Colonic mucosa (tissue), 4 donors: ENCODE measurements around the gene SMTNL1. TPM values are rescaled to one million over a fixed set of nuclear protein-coding genes. Genes with fewer than 3 reads are reported as not detected.

Experiments used
- DNase-seq: peaks from one replicate; pipeline ENCODE4 v3.0.0-alpha.2; 2020
- H3K27ac ChIP-seq: fragments of 200-600 bp; one replicate; pipeline ENCODE4 v1.8.0; 2021
- H3K27me3 ChIP-seq: fragments of 200-600 bp; one replicate; pipeline ENCODE4 v1.8.0; 2021
- H3K36me3 ChIP-seq: fragments of 200-600 bp; one replicate; pipeline ENCODE4 v1.8.0; 2021
- H3K4me1 ChIP-seq: fragments of 200-600 bp; one replicate; pipeline ENCODE4 v1.8.0; 2021; ENCODE audit warnings: mild to moderate bottlenecking
- H3K4me3 ChIP-seq: fragments of 200-600 bp; one replicate; pipeline ENCODE4 v1.8.0; 2021
- H3K9ac ChIP-seq, 2 donors: one replicate each; pipeline ENCODE4 v1.7.0; 2013; ENCODE audit warnings: control low read depth in 2 of 2, low read depth in 2 of 2, low read length in 2 of 2
- H3K9me3 ChIP-seq: fragments of 200-600 bp; one replicate; pipeline ENCODE4 v1.8.0; 2021
- intact Hi-C: fragments of 100-400 bp; cut with DNase I; formaldehyde crosslinking; loops from one replicate; pipeline ENCODE4 v1.14.1; 2022
- total RNA-seq, 2 donors: library from RNA; stranded (reverse); fragmentation: NEBNext Ultra II Directional in 1 of 2; extraction: Animal tissue kit (Norgen Biotek cat#: 25700) in 1 of 2; gene quantifications; one replicate each; pipeline ENCODE4 v1.2.1, GENCODE V29; 2021
- TF ChIP-seq, protein P1 (sequence below): fragments of 200-600 bp; IDR thresholded peaks from one replicate; pipeline ENCODE4 v1.8.0; 2022; ENCODE audit warnings: antibody characterized with exemption, mild to moderate bottlenecking
- donor health status: healthy.
- donor health status: DM: no; HTN: no; CAD: no.
- donor health status: DM: no; HTN: no; CAD: no.

Gene SMTNL1
- total RNA-seq, 2 donors from 2014 or later: not detected

DNA sequence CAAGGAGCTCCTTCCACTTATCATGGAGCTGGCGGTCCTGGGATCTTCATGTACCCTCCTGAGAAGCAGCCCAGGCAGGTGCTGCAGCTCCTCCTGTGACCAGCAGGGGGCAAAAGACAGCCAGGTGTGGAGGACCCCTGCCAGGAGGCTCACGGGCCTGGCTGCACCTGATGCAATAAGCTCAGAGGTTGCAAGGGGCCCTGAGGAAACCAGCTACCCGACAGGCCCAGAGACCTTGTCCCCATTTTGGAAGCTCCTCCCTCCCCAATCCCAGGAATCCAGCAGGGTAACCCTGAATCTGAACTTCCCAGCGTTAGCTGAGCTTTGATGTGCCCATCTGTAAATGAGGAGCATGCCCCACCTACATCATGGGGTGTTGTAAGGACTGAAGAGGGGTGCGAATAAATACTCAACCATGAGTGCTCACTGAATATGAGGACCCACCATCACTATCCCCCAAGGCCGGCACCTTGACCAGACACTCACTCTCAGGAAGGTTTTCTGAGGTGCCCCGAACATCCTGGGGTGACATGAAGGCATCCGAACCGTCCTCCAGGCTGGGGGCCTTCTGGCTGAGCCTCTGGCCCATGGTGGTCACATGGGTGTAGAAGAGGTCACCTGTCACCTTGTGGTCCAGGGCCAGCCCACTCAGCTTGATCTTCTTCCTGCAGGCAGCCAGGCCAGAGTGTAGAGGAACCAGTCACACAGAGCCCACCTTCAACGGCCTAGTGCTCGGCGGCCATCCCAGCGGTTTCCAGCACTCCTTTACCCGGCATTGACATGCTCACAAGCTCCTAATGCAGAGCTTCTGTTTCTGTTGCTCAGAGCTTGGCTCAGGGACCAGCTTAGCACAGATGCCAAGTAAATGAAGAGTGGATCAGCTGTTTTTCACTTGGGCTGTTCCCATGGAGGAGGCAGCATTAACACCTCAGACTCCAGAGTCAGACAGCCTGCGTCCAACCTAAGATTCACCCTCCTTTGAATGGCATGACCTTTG, 43.6 kb upstream of the SMTNL1 start:
- Histone ChIP-seq H3K36me3 (no peaks in the 10 kb centered on the region), H3K9me3 (no peaks in the 10 kb centered on the region), H3K27ac (no peak overlapping the region), H3K4me1 (no peaks in the 10 kb centered on the region), H3K27me3 (no peaks in the 10 kb centered on the region), H3K4me3 (no peak overlapping the region), H3K9ac (no peak overlapping the region)
- peak; percentile 65 for DNase-seq
- TF ChIP-seq, protein P1, sequence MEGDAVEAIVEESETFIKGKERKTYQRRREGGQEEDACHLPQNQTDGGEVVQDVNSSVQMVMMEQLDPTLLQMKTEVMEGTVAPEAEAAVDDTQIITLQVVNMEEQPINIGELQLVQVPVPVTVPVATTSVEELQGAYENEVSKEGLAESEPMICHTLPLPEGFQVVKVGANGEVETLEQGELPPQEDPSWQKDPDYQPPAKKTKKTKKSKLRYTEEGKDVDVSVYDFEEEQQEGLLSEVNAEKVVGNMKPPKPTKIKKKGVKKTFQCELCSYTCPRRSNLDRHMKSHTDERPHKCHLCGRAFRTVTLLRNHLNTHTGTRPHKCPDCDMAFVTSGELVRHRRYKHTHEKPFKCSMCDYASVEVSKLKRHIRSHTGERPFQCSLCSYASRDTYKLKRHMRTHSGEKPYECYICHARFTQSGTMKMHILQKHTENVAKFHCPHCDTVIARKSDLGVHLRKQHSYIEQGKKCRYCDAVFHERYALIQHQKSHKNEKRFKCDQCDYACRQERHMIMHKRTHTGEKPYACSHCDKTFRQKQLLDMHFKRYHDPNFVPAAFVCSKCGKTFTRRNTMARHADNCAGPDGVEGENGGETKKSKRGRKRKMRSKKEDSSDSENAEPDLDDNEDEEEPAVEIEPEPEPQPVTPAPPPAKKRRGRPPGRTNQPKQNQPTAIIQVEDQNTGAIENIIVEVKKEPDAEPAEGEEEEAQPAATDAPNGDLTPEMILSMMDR: peak; percentile 96
- intact Hi-C loops: loop anchor here (2.0 kb wide), 1 partner anchor 33 kb away; no protein-coding TSS in a partner anchor

DNA sequence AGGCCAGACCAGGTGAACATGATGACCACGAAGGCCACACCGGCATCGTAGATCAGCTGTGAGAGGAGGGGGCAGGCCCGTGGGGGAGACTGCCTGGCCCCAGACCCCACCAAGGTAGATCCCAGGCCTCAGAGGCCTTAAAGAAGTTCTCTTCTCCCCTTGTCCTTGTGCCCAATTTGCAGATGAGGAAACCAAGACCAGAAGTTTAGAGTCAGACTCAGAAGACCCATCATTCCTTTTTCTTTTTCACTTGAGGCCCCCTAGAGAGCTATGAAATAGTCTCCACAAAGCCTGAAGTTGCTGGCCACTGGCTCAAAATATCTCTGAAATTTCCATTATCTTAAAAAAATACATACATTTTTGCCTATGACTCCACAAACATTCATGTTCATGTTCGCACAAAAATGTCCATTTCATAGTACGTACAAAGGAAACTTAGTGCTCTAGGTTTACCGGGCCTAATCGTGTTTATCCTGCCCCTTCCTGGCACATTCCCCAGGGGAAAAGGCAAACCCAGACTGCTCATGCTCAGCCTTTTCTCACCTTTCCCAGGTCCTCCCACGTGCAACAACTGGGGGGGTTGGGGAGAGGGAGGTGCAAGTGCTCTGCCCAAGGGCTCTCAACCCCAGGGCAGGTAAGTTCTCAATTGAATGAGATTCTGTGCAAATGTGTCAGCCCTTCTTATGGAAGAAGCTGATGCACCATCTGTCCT, 41.1 kb upstream of the SMTNL1 start:
- Histone ChIP-seq H3K4me1 (peaks cover 5% of the 10 kb centered on the region), H3K4me3 (no peak overlapping the region)
- intact Hi-C loops: no loop called here

DNA sequence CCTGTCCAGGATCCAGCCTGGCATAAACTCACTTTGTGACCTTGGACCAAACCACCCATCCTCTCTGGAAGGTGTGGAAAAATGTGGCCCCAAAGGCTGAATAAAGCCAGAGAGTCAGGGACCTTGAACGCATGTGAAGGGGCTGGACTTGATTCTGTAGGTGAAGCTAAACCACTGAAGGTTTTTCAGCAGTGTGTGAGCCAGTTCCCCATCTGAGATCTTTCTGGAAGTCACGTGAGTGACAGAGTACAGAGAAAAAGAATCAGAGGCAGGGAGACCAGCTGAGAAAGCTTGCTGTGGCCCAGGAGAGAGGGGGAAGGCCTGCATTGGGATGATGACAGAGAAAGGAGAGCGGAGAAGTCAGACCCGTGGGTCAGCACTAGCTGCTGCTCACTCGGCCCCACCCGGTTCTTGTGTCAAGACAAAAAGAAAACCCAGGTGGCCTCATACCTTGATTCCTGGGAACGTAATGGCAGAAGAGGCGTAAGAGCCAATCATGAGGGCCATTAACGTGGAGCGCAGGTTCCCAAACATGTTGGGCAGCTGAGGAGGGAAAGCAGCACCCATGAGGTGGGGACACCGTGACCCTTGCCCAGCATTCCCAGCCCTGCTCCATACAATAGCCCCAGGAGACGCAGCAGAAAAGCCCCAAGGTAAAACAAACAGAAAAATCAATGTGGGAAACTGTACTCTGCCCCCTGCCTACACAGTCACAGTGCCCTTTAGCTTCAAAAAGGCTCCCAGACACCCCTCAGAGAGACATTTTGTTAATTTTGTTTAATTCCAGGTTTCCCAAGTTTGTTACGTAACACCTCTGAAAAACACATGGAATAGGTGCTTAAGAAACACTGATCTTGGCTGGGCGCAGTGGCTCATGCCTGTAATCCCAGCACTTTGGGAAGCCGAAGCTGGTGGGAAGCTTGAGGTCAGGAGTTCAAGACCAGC, 39.8 kb upstream of the SMTNL1 start:
- H3K4me3 ChIP-seq: no peak overlapping the region
- no peak for DNase-seq
- no peak overlapping the region for H3K27ac ChIP-seq
- H3K4me1 ChIP-seq: peaks cover 5% of the 10 kb centered on the region
- intact Hi-C loops: no loop called here
- no peaks in the 10 kb centered on the region for H3K36me3 ChIP-seq
- TF ChIP-seq, protein P1: no peak
- H3K9ac ChIP-seq: no peak overlapping the region
- H3K9me3 ChIP-seq: no peaks in the 10 kb centered on the region
- H3K27me3 ChIP-seq: no peaks in the 10 kb centered on the region

More for the DNA sequence above, 41.1 kb upstream of the SMTNL1 start:
- no peaks in the 10 kb centered on the region for H3K27me3 ChIP-seq
- TF ChIP-seq, protein P1: no peak
- H3K9me3 ChIP-seq: no peaks in the 10 kb centered on the region
- no peak overlapping the region for H3K27ac ChIP-seq
- no peak for DNase-seq
- no peak overlapping the region for H3K9ac ChIP-seq
- H3K36me3 ChIP-seq: no peaks in the 10 kb centered on the region

DNA sequence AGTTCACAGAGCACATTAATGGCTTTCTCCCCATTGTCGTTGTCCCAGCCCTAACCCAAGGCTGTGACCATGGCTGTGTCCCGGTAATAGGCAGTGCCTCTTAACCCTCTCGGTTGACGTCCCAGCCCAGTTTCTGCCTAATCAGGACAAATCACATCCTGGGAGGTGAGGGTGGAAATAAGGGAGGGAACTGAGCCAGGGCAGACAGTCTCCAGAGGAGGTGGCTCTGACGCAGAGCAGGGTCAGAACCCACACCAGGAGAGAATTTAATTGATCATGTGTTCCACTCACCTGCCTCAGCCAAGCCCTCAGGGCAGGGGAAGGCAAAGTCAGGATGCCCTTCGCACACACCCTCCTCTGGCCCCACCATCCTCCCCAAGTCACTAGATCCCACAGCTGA, 38.9 kb upstream of the SMTNL1 start:
- Histone ChIP-seq H3K36me3 (no peaks in the 10 kb centered on the region), H3K27ac (no peak overlapping the region), H3K9me3 (no peaks in the 10 kb centered on the region), H3K27me3 (no peaks in the 10 kb centered on the region), H3K9ac (no peak overlapping the region), H3K4me3 (no peak overlapping the region), H3K4me1 (peaks cover 5% of the 10 kb centered on the region)
- TF ChIP-seq, protein P1: no peak
- intact Hi-C loops: no loop called here
- no peak for DNase-seq
